ENCODE results near the gene UVRAG.
"Not testable (repeated sequence)": the region's sequence is repeated elsewhere in the genome, so short reads cannot be mapped to it uniquely, and the experiment has no call there.

The UVRAG gene

GRCh38 chr11:75966537-75967287 is 151.7 kb downstream of the UVRAG start:
- no peak for DNase-seq (ENCODE audit: low read depth)

- no peak for DNase-seq (ENCODE audit: low read depth)
Observed at GRCh38 chr11:75968021-75968625, 153.1 kb downstream of the UVRAG start.

- DNase-seq (ENCODE audit: low read depth) = no peak
Observed at GRCh38 chr11:75969626-75970308, 154.8 kb downstream of the UVRAG start.

GRCh38 chr11:75973710-75974109 is 158.7 kb downstream of the UVRAG start:
- not testable (repeated sequence) for DNase-seq (ENCODE audit: low read depth)

GRCh38 chr11:75979075-75979474 is 164.1 kb downstream of the UVRAG start:
- not testable (repeated sequence) for DNase-seq (ENCODE audit: low read depth)

GRCh38 chr11:75979479-75980027 is 164.5 kb downstream of the UVRAG start:
- not testable (repeated sequence) for DNase-seq (ENCODE audit: low read depth)

GRCh38 chr11:75980031-75980430 is 165.0 kb downstream of the UVRAG start:
- DNase-seq (ENCODE audit: low read depth) = no peak

- DNase-seq (ENCODE audit: low read depth) = no peak
Observed at GRCh38 chr11:75981546-75981945, 166.5 kb downstream of the UVRAG start.

GRCh38 chr11:75982309-75982708 is 167.3 kb downstream of the UVRAG start:
- no peak for DNase-seq (ENCODE audit: low read depth)

GRCh38 chr11:75986966-75987365 is 172.0 kb downstream of the UVRAG start:
- DNase-seq (ENCODE audit: low read depth) = no peak

GRCh38 chr11:75993126-75993525 is 178.1 kb downstream of the UVRAG start:
- DNase-seq (ENCODE audit: low read depth) = no peak

- DNase-seq (ENCODE audit: low read depth) = no peak
Observed at GRCh38 chr11:75994616-75995015, 179.6 kb downstream of the UVRAG start.

GRCh38 chr11:75996523-75997442 is 181.8 kb downstream of the UVRAG start:
- DNase-seq (ENCODE audit: low read depth) = no peak

GRCh38 chr11:76004400-76004799 is 189.4 kb downstream of the UVRAG start:
- DNase-seq (ENCODE audit: low read depth) = no peak

- no peak for DNase-seq (ENCODE audit: low read depth)
Observed at GRCh38 chr11:76005756-76006155, 190.7 kb downstream of the UVRAG start.

GRCh38 chr11:76007166-76007565 is 192.2 kb downstream of the UVRAG start:
- DNase-seq (ENCODE audit: low read depth) = no peak

- DNase-seq (ENCODE audit: low read depth) = no peak
Observed at GRCh38 chr11:76008474-76008873, 193.5 kb downstream of the UVRAG start.

- DNase-seq (ENCODE audit: low read depth) = no peak
Observed at GRCh38 chr11:76010051-76010450, 195.0 kb downstream of the UVRAG start.

- DNase-seq (ENCODE audit: low read depth) = no peak
Observed at GRCh38 chr11:76013526-76013925, 198.5 kb downstream of the UVRAG start.

- DNase-seq (ENCODE audit: low read depth) = no peak
Observed at GRCh38 chr11:76023236-76024068, 208.4 kb downstream of the UVRAG start.

GRCh38 chr11:76025068-76025467 is 210.1 kb downstream of the UVRAG start:
- DNase-seq (ENCODE audit: low read depth) = no peak
